BE2C (cell line): ENCODE data around the gene PAN2.
"Not testable (repeated sequence)": the region's sequence is repeated elsewhere in the genome, so short reads cannot be mapped to it uniquely, and the experiment has no call there.

ENCODE experiments used
- DNase-seq: peaks from one replicate; pipeline ENCODE4 v3.0.0-alpha.2; 2020
- H3K27me3 ChIP-seq: fragments of 250-450 bp; sonication (Bioruptor Pico); 2 replicates; pipeline ENCODE4 v1.5.1; 2020; ENCODE audit warnings: mild to moderate bottlenecking
- H3K36me3 ChIP-seq: fragments of 250-450 bp; sonication (Bioruptor Pico); 2 replicates; pipeline ENCODE4 v1.5.1; 2020; ENCODE audit warnings: mild to moderate bottlenecking
- H3K4me1 ChIP-seq: fragments of 250-450 bp; sonication (Bioruptor Pico); 2 replicates; pipeline ENCODE4 v1.5.1; 2020
- H3K4me3 ChIP-seq: 2 replicates; pipeline ENCODE4 v1.5.1; 2011; ENCODE audit warnings: low read depth, low read length
- H3K9me3 ChIP-seq: fragments of 250-450 bp; sonication (Bioruptor Pico); 2 replicates; pipeline ENCODE4 v1.5.1; 2020
- CTCF ChIP-seq: IDR thresholded peaks from 2 replicates; pipeline ENCODE4 v1.5.1; 2012; ENCODE audit warnings: mild to moderate bottlenecking, low read depth, low read length

Gene PAN2

GRCh38 chr12:56337753-56338251 lies 4.0 kb upstream of the PAN2 start:
- no peak for DNase-seq
- H3K36me3 ChIP-seq, result no peaks in the 10 kb centered on the region
- no peaks in the 10 kb centered on the region for H3K9me3 ChIP-seq
- no peak overlapping the region for H3K4me3 ChIP-seq
- H3K27me3 ChIP-seq, result no peaks in the 10 kb centered on the region
- H3K4me1 ChIP-seq, result no peaks in the 10 kb centered on the region
- TF ChIP-seq CTCF, result no peak

GRCh38 chr12:56336361-56337167 lies 2.8 kb upstream of the PAN2 start:
- no peak overlapping the region for H3K4me3 ChIP-seq
- no peaks in the 10 kb centered on the region for H3K9me3 ChIP-seq
- H3K36me3 ChIP-seq, result no peaks in the 10 kb centered on the region
- DNase-seq, result no peak
- no peaks in the 10 kb centered on the region for H3K27me3 ChIP-seq
- no peaks in the 10 kb centered on the region for H3K4me1 ChIP-seq
- TF ChIP-seq CTCF, result no peak

GRCh38 chr12:56335527-56335926 lies 1.7 kb upstream of the PAN2 start:
- not testable (repeated sequence) for H3K36me3 ChIP-seq, H3K4me1 ChIP-seq, H3K4me3 ChIP-seq, H3K27me3 ChIP-seq, DNase-seq, H3K9me3 ChIP-seq

GRCh38 chr12:56334490-56334793 lies 642 bp upstream of the PAN2 start:
- no peaks in the 10 kb centered on the region for H3K27me3 ChIP-seq
- TF ChIP-seq CTCF, result no peak
- H3K4me1 ChIP-seq, result no peaks in the 10 kb centered on the region
- no peak for DNase-seq
- peak overlapping the region; percentile 73 for H3K4me3 ChIP-seq
- no peaks in the 10 kb centered on the region for H3K36me3 ChIP-seq
- no peaks in the 10 kb centered on the region for H3K9me3 ChIP-seq

GRCh38 chr12:56333197-56333678 lies 562 bp downstream of the PAN2 start:
- Histone ChIP-seq H3K4me3 (peak overlapping the region; percentile 73), H3K27me3 (no peaks in the 10 kb centered on the region), H3K36me3 (peaks cover under 1% of the 10 kb centered on the region; the same call in 1 of the 2 replicates), H3K9me3 (no peaks in the 10 kb centered on the region), H3K4me1 (no peaks in the 10 kb centered on the region)
- no peak for TF ChIP-seq CTCF
- no peak for DNase-seq

GRCh38 chr12:56332512-56333196 lies 1.1 kb downstream of the PAN2 start:
- no peaks in the 10 kb centered on the region for H3K4me1 ChIP-seq
- DNase-seq, result no peak

More at GRCh38 chr12:56332512-56333196, 1.1 kb downstream of the PAN2 start:
- Histone ChIP-seq H3K27me3 (no peaks in the 10 kb centered on the region), H3K36me3 (peaks cover 6% of the 10 kb centered on the region), H3K4me3 (peak overlapping the region; percentile 73), H3K9me3 (no peaks in the 10 kb centered on the region)
- TF ChIP-seq CTCF, result no peak
